HUES48 (cell line): Measurements from ENCODE around the gene GNB1L.

Experiments
- H3K27ac ChIP-seq: one replicate; pipeline ENCODE4 v1.7.0; 2013; ENCODE audit warnings: low read depth, low read length, inconsistent platforms
- H3K27me3 ChIP-seq: 2 replicates; pipeline ENCODE4 v1.6.1; 2013; ENCODE audit warnings: mild to moderate bottlenecking, low read length; ENCODE audit not compliant: control insufficient read depth, insufficient read depth
- H3K36me3 ChIP-seq: 2 replicates; pipeline ENCODE4 v1.6.1; 2013; ENCODE audit warnings: low read length; ENCODE audit not compliant: control insufficient read depth, insufficient read depth
- H3K4me1 ChIP-seq: 2 replicates; pipeline ENCODE4 v1.6.1; 2013; ENCODE audit warnings: mild to moderate bottlenecking, low read length; ENCODE audit not compliant: control insufficient read depth, insufficient read depth
- H3K4me3 ChIP-seq: 2 replicates; pipeline ENCODE4 v1.5.1; 2013; ENCODE audit warnings: mild to moderate bottlenecking, low read depth, low read length
- H3K9ac ChIP-seq: 2 replicates; pipeline ENCODE4 v1.6.1; 2013; ENCODE audit warnings: mild to moderate bottlenecking, low read depth, low read length, moderate library complexity
- H3K9me3 ChIP-seq: 2 replicates; pipeline ENCODE4 v1.6.1; 2013; ENCODE audit warnings: low read length; ENCODE audit not compliant: control insufficient read depth, insufficient read depth

Gene GNB1L

DNA sequence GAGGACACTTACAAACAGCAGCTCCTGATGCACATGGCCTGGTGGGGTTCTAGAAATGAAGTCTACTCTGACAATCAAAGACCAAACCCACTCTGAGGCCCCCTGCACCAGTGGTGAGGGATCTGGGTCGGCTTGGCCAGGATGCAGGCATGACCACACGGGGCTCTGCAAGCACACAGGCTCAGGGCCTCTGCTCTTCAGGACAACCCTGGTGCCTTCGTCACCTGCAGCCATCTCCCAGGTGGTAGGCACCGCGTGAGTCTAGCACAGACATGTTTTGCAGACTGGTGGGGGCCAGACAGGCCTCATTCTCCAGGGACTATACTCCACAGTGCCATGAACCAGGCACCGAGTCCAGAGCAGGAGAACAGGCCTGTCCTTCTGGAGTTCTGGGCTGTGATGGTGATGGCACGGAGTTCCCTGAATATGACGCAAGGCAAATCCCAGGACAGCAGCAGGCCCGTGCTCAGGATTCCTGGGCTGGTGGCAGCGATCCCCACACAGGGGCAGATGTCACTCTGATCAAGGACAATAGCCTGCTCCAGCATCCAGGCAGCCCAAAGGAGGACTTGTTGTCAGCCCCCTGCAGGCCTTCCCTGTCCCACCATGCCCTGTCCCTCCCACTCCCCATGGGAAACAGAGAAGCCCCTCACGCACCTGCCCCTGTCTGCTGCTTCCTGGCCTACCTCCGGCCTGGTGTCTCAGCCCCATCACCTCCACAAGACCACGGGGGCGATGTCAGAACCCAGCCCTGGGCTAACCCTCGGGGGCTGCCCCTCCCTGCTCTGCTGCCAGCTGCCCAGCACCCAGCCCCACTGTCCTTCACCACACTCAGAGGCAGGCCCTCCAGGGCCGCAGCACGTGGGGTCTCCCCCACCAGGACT is 36.1 kb downstream of the GNB1L start:
- no peaks in the 10 kb centered on the region for H3K36me3 ChIP-seq
- no peaks in the 10 kb centered on the region; the same call in 1 of the 2 replicates for H3K4me1 ChIP-seq
- H3K9ac ChIP-seq = no peak overlapping the region
- no peak overlapping the region for H3K4me3 ChIP-seq
- no peak overlapping the region for H3K27ac ChIP-seq
- H3K27me3 ChIP-seq = no peaks in the 10 kb centered on the region
- H3K9me3 ChIP-seq = no peaks in the 10 kb centered on the region

DNA sequence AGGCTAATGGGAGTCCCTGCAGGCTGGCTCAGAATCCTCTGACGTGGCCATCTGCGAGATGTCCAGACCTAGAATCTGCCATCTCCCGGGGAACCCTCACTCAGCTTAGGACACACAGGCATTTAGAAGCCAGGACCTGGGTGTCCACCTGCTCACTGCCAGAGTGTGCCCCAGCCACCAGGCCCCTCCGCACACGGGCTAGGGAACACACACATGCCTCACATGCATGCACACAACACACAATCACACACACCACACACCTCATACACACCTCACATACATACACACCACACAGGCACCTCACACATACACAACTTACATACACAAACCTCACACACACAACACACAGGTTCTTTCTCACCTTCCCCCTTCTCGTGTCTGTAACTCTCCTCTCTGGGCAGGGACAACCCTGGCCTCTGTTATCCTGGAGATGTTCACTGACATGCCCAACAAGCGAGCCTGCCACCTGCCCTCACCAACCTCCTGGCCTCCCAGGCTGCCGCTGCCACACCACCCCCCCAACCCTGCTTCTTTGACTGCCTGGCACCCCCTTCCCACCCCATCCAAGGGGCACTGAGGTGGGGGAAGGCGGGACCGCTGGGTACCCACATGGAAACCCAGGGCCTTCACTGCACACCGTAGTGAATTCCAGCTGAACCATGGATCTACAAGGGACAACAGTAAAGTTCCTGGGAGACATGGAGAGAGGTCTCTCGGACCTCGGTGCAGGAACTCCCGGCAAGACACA is 38.1 kb downstream of the GNB1L start:
- H3K4me3 ChIP-seq = no peak overlapping the region
- H3K9ac ChIP-seq = no peak overlapping the region
- H3K27ac ChIP-seq = no peak overlapping the region
- H3K36me3 ChIP-seq = no peaks in the 10 kb centered on the region
- H3K9me3 ChIP-seq = no peaks in the 10 kb centered on the region
- no peaks in the 10 kb centered on the region for H3K27me3 ChIP-seq
- H3K4me1 ChIP-seq = no peaks in the 10 kb centered on the region; the same call in 1 of the 2 replicates

DNA sequence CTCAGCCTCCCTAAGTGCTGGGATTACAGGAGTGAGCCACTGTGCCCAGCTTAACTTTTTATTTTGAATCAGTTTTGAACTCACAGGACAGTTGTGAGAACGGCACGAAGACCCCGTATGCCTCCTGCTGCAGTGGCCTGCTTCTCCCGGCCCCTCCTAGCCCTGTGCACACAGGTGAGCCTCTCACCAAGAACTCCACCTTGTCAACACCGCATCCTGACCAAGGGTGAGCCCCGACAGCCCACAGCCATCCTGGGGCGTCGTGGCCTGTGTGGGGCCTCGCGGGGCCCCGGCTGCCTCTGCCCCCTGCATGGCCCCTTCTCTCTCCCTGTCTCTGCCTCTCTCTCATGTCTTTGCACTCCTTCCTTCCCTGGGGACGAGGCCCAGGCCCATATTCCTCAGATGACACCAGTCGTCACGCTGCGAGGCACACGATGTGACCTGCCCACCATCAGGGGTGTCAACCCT is 38.8 kb downstream of the GNB1L start:
- no peak overlapping the region for H3K27ac ChIP-seq
- H3K36me3 ChIP-seq = no peaks in the 10 kb centered on the region
- no peaks in the 10 kb centered on the region for H3K9me3 ChIP-seq
- H3K4me3 ChIP-seq = no peak overlapping the region
- H3K9ac ChIP-seq = no peak overlapping the region
- H3K27me3 ChIP-seq = no peaks in the 10 kb centered on the region
- H3K4me1 ChIP-seq = no peaks in the 10 kb centered on the region

DNA sequence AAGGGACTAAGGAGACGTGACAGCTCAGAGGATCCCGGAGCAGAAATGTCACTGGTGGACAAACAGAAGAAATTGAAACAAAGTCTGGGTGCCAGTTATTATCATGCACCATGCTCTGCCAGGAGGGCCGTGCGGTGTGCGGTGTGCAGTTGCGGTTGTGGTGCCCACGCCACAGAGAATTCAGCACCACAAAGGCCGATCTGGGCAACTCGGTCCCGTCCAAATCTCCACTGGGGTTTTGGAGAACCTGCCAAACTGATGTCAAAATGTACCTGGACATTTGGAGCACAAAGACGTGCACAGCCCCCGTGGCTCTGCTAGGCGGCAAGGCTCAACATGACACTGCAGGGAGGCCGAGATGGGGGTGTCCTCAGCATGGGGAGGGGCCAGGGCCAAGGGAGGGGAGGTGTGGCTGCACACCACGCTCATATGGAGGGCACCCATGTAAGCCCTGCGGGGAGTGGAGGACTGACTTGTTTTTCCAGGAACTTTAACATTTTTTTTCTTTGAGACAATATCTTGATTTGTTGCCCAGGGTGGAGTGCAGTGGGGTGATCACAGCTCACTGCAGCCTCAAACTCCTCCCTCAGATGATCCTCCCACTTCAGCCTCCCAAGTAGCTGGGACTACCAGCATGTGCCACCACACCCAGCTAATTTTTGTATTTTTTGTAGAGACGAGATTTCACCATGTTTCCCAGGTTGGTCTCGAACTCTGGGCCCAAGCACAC is 39.4 kb downstream of the GNB1L start:
- no peaks in the 10 kb centered on the region for H3K9me3 ChIP-seq
- no peaks in the 10 kb centered on the region for H3K4me1 ChIP-seq
- H3K27ac ChIP-seq = no peak overlapping the region
- no peak overlapping the region for H3K9ac ChIP-seq
- no peaks in the 10 kb centered on the region for H3K27me3 ChIP-seq
- no peak overlapping the region for H3K4me3 ChIP-seq
- H3K36me3 ChIP-seq = no peaks in the 10 kb centered on the region

DNA sequence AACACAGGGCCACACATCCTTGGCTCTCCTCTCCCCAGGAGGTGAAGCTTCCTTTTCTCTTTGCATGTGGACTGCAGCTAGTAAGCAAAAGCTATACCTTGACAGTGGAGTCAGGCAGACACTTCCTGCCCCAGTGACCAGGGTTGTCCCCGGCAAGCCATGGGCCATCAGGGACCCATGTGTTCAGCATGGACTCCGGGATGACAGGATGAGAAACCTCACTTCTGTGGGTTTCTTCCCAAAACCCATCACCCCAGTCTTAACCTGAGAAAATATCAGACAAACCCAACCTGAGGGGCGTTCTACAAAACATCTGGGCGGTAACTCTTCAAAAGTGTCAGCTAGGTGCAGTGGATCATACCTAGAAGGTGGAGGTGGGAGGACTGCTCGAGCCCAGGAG is 40.2 kb downstream of the GNB1L start:
- Histone ChIP-seq H3K27ac (no peak overlapping the region), H3K9ac (no peak overlapping the region), H3K36me3 (no peaks in the 10 kb centered on the region), H3K4me3 (no peak overlapping the region), H3K27me3 (no peaks in the 10 kb centered on the region), H3K9me3 (no peaks in the 10 kb centered on the region), H3K4me1 (no peaks in the 10 kb centered on the region)

DNA sequence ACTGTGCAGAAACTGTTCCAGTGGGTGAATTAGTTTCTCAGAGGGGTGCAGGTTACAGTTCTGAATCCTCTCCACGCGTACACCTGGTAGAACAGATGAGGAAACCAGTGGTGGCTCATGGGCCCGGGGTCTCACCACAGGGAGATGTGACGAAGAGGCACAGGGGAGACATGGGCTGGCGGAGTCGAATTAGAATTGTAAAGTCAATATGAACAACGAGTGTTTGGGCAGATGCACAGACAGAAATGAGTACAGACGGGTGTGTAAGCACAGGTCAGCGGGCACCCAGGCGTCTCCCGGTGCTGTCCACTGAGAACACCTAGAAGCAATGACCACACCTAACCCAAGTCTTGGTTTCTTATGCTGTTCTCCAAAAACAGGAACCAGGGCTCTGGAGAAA is 41.8 kb downstream of the GNB1L start:
- H3K36me3 ChIP-seq = no peaks in the 10 kb centered on the region
- no peak overlapping the region for H3K4me3 ChIP-seq
- H3K27me3 ChIP-seq = no peaks in the 10 kb centered on the region
- H3K27ac ChIP-seq = no peak overlapping the region
- no peak overlapping the region for H3K9ac ChIP-seq
- no peaks in the 10 kb centered on the region for H3K9me3 ChIP-seq
- H3K4me1 ChIP-seq = no peaks in the 10 kb centered on the region

DNA sequence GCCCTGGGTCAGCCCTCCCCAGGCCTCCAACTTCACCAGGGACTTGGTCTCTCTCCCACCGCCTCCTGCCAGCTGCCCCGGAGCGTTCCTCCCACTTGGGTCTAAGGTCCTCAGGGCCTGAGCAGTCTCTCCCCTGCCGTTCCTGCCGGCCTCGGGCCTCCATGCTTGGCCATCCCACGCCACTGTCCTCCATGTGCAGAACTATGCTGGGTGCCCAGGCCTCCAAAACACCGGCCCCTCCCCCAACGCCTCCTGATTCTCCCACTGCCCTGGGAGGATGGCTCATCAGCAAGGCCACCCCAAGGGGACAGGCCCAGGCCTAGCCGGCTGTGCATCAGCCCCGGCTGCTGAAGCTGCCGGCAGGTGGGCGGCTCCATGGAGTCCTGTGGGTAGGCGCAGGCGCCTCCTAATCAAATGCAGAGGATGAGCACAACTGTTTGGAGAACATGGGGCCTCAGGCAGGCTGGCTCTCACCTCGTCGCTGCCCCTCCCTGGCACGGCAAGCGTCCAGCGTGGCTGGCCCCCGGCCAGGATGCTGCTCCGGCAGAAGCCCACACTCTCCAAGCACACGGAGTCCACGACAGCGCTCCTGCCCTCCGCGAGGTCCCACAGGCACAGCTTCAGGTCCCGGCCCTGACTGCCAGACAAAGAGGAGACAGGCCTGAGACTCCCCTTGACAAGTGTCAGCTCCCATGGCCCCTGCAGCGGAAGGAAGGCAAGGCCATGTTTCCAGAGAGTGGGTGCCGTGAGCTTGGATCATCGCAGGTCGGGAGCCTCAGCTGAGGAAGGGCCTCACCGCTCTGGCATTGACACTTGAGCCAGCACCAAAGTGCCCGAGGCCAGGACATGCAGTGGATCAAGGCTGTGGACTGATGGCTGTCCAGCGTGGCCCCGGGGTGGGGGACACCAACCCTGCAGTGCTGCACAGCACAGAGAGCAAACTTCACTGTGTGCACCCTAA is 42.6 kb downstream of the GNB1L start:
- Histone ChIP-seq H3K9me3 (no peaks in the 10 kb centered on the region), H3K27me3 (no peaks in the 10 kb centered on the region), H3K4me3 (no peak overlapping the region), H3K4me1 (no peaks in the 10 kb centered on the region), H3K9ac (no peak overlapping the region), H3K27ac (no peak overlapping the region), H3K36me3 (no peaks in the 10 kb centered on the region)

DNA sequence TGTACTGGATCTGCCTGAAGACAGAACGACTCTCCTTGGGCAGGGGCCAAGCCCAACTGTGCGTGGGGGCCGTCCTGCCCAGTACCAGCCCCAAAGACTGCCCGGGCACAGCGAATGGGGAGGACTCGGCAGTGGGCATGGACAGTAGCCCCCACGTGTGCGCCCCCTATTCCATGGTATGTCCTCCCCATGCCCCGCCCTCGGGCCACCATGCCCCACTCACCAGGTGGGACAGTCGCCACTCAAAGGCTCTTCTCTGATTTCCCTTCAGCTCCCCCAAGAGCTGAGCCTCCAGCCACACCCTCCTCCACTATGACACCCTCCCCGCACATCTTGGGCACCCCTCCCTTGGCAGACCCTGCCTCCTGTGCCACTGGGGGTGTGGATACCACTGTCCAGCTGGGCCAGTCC is 43.5 kb downstream of the GNB1L start:
- Histone ChIP-seq H3K4me3 (no peak overlapping the region), H3K9me3 (no peaks in the 10 kb centered on the region), H3K27ac (no peak overlapping the region), H3K36me3 (no peaks in the 10 kb centered on the region), H3K27me3 (no peaks in the 10 kb centered on the region), H3K4me1 (no peaks in the 10 kb centered on the region), H3K9ac (no peak overlapping the region)

DNA sequence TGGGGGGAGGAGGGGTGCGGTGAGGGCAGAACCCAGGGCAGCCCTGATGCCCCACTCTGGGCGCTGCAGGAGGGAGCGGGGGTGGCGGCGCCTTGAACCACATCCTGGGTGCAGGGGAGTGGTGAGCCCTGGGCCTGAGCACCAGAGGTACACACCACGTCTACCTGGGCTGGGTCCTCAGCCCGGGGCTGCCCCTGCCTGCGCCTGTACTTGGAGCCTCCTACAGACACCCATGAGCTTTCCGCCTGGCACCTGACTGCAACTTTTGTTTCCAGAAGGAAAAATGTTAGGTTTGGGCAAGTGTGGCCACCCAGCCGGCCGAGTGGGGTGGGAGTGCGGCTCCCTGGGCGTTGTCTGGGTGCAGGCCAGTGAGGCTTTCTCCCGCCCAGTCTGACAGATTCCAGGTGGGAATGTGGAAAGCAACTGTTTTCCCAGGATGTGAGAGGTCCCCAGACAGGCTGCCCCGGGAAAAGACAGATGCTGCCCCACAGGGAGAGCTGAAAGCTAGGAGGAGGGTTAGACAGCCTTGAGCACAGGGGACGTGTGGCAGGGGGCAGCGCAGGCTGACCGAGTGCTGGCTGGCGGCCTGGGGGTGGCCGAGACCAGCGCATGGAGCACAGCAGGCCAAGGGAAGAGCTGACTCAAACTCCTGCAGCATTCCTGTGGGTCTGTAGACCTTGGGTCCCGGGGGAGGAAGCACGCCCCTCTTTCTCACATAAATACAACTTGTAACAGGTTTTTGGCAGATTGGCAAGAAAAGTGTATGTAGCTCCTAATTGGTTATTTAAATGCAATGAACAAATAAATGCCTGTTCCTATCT is 44.1 kb downstream of the GNB1L start:
- Histone ChIP-seq H3K4me1 (no peaks in the 10 kb centered on the region), H3K27me3 (no peaks in the 10 kb centered on the region), H3K36me3 (no peaks in the 10 kb centered on the region), H3K9me3 (no peaks in the 10 kb centered on the region), H3K27ac (no peak overlapping the region), H3K9ac (no peak overlapping the region), H3K4me3 (no peak overlapping the region)
